ENCODE measurements around the gene LTC4S.

GRCh38 chr5:179791881-179792611 lies 1.7 kb upstream of the LTC4S start:
- no peak for TF ChIP-seq EZH2 (IDR thresholded peaks at IDR 0.05; ENCODE audit: borderline replicate concordance, insufficient read depth, low read length, poor library complexity, severe bottlenecking)
- TF ChIP-seq CTCF (IDR thresholded peaks at IDR 0.05; ENCODE audit: poor library complexity, severe bottlenecking) = no peak
- no peak for TF ChIP-seq REST (IDR thresholded peaks at IDR 0.05; ENCODE audit: borderline replicate concordance)
- no peak for TF ChIP-seq RAD21 (conservative IDR thresholded peaks at IDR 0.05)
- no peak for TF ChIP-seq SMC3 (conservative IDR thresholded peaks at IDR 0.05; ENCODE audit: poor library complexity)
- TF ChIP-seq EP300 (conservative IDR thresholded peaks at IDR 0.05; ENCODE audit: poor library complexity, severe bottlenecking) = no peak
- TF ChIP-seq TAF1 (IDR thresholded peaks at IDR 0.05; ENCODE audit: low read depth) = no peak
- no peak for TF ChIP-seq POLR2AphosphoS5 (IDR thresholded peaks at IDR 0.05)

Measured in neural cell (in vitro differentiated cells).